Measurements from ENCODE around the gene PRSS48.
"Not testable (repeated sequence)": the region's sequence is repeated elsewhere in the genome, so short reads cannot be mapped to it uniquely, and the experiment has no call there.

PRSS48 gene

GRCh38 chr4:151276787-151277562 lies at the start of gene PRSS48:
TSS of gene PRSS48 (plus strand) at chr4:151277161. CDS start at chr4:151277173, 12 bp downstream.
- DNase-seq, result peak; percentile 20

GRCh38 chr4:151227172-151227571 lies 49.8 kb upstream of the PRSS48 start:
- DNase-seq, result no peak

- no peak for DNase-seq
Observed at GRCh38 chr4:151227731-151228130, 49.2 kb upstream of the PRSS48 start.

- no peak for DNase-seq
Observed at GRCh38 chr4:151228189-151229119, 48.5 kb upstream of the PRSS48 start.

GRCh38 chr4:151231915-151232595 lies 44.9 kb upstream of the PRSS48 start:
- no peak for DNase-seq

GRCh38 chr4:151233600-151233999 lies 43.4 kb upstream of the PRSS48 start:
- DNase-seq, result no peak

GRCh38 chr4:151235373-151235772 lies 41.6 kb upstream of the PRSS48 start:
- not testable (repeated sequence) for DNase-seq

- no peak for DNase-seq
Observed at GRCh38 chr4:151236036-151236435, 40.9 kb upstream of the PRSS48 start.

GRCh38 chr4:151238477-151238876 lies 38.5 kb upstream of the PRSS48 start:
- DNase-seq, result no peak

- DNase-seq, result no peak
Observed at GRCh38 chr4:151239608-151240007, 37.4 kb upstream of the PRSS48 start.

GRCh38 chr4:151242305-151242704 lies 34.7 kb upstream of the PRSS48 start:
- DNase-seq, result no peak

- DNase-seq, result no peak
Observed at GRCh38 chr4:151246742-151247141, 30.2 kb upstream of the PRSS48 start.

- DNase-seq, result no peak
Observed at GRCh38 chr4:151247395-151247794, 29.6 kb upstream of the PRSS48 start.

GRCh38 chr4:151248519-151248918 lies 28.4 kb upstream of the PRSS48 start:
- no peak for DNase-seq

GRCh38 chr4:151250706-151251105 lies 26.3 kb upstream of the PRSS48 start:
- no peak for DNase-seq

- no peak for DNase-seq
Observed at GRCh38 chr4:151251603-151252304, 25.2 kb upstream of the PRSS48 start.

GRCh38 chr4:151255226-151255625 lies 21.7 kb upstream of the PRSS48 start:
- not testable (repeated sequence) for DNase-seq

GRCh38 chr4:151255680-151256079 lies 21.3 kb upstream of the PRSS48 start:
- not testable (repeated sequence) for DNase-seq

GRCh38 chr4:151256134-151256533 lies 20.8 kb upstream of the PRSS48 start:
- no peak for DNase-seq

GRCh38 chr4:151257704-151258103 lies 19.3 kb upstream of the PRSS48 start:
- no peak for DNase-seq

- no peak for DNase-seq
Observed at GRCh38 chr4:151259752-151260151, 17.2 kb upstream of the PRSS48 start.

- DNase-seq, result no peak
Observed at GRCh38 chr4:151260526-151260925, 16.4 kb upstream of the PRSS48 start.

- no peak for DNase-seq
Observed at GRCh38 chr4:151263455-151263854, 13.5 kb upstream of the PRSS48 start.
